Stimulated activated naive CD8-positive, alpha-beta T cell treated with anti-CD3 and anti-CD28 coated beads, Interleukin-15, Interleukin-2, amounts not matched to agents 100 U/mL and 50 U/mL, for 24 hours (primary cell): ENCODE data around the gene LRP1B.

Source experiments
- ATAC-seq: fragments of 150-1000 bp; cut with Tn5 transposase; one replicate; pipeline ENCODE4 v1.10.0; 2021
- DNase-seq: peaks from one replicate; pipeline ENCODE4 v3.0.0; 2021

LRP1B gene

GRCh38 chr2:141748616-141749015, 382.2 kb downstream of the LRP1B start:
- no peak for DNase-seq
- ATAC-seq = no peak

- DNase-seq (no peak), ATAC-seq (no peak)
Observed at GRCh38 chr2:141741652-141742051, 389.2 kb downstream of the LRP1B start.

- ATAC-seq (no peak), DNase-seq (no peak)
Observed at GRCh38 chr2:141737492-141738255, 393.1 kb downstream of the LRP1B start.

- no peak for ATAC-seq
- DNase-seq = no peak
Observed at GRCh38 chr2:141736466-141736865, 394.4 kb downstream of the LRP1B start.

GRCh38 chr2:141728886-141729285, 401.9 kb downstream of the LRP1B start:
- ATAC-seq = no peak

GRCh38 chr2:141728142-141728541, 402.7 kb downstream of the LRP1B start:
- no peak for ATAC-seq

More at GRCh38 chr2:141728886-141729285, 401.9 kb downstream of the LRP1B start:
- no peak for DNase-seq

GRCh38 chr2:141724426-141724825, 406.4 kb downstream of the LRP1B start:
- no peak for ATAC-seq

More at GRCh38 chr2:141728142-141728541, 402.7 kb downstream of the LRP1B start:
- DNase-seq = no peak

GRCh38 chr2:141723814-141724213, 407.0 kb downstream of the LRP1B start:
- ATAC-seq = no peak

More at GRCh38 chr2:141724426-141724825, 406.4 kb downstream of the LRP1B start:
- no peak for DNase-seq

GRCh38 chr2:141720476-141720875, 410.3 kb downstream of the LRP1B start:
- no peak for ATAC-seq
- no peak for DNase-seq

More at GRCh38 chr2:141723814-141724213, 407.0 kb downstream of the LRP1B start:
- no peak for DNase-seq

- no peak for DNase-seq
- no peak for ATAC-seq
Observed at GRCh38 chr2:141714496-141714895, 416.3 kb downstream of the LRP1B start.

GRCh38 chr2:141711627-141712026, 419.2 kb downstream of the LRP1B start:
- DNase-seq (no peak), ATAC-seq (no peak)

GRCh38 chr2:141710589-141711239, 420.1 kb downstream of the LRP1B start:
- ATAC-seq = no peak
- DNase-seq = no peak

- ATAC-seq (no peak), DNase-seq (no peak)
Observed at GRCh38 chr2:141709756-141710155, 421.1 kb downstream of the LRP1B start.

- ATAC-seq (no peak), DNase-seq (no peak)
Observed at GRCh38 chr2:141707486-141707885, 423.3 kb downstream of the LRP1B start.

GRCh38 chr2:141704541-141704940, 426.3 kb downstream of the LRP1B start:
- DNase-seq (no peak), ATAC-seq (no peak)

GRCh38 chr2:141703501-141703900, 427.3 kb downstream of the LRP1B start:
- ATAC-seq = no peak
- no peak for DNase-seq

GRCh38 chr2:141701618-141702017, 429.2 kb downstream of the LRP1B start:
- ATAC-seq = no peak
- no peak for DNase-seq

- no peak for DNase-seq
- ATAC-seq = no peak
Observed at GRCh38 chr2:141699573-141699972, 431.2 kb downstream of the LRP1B start.

- DNase-seq (no peak), ATAC-seq (no peak)
Observed at GRCh38 chr2:141698500-141698899, 432.3 kb downstream of the LRP1B start.

- no peak for DNase-seq
- no peak for ATAC-seq
Observed at GRCh38 chr2:141697035-141697434, 433.8 kb downstream of the LRP1B start.

- DNase-seq = no peak
- ATAC-seq = no peak
Observed at GRCh38 chr2:141694180-141694579, 436.6 kb downstream of the LRP1B start.

GRCh38 chr2:141692829-141693228, 438.0 kb downstream of the LRP1B start:
- no peak for ATAC-seq
- DNase-seq = no peak

- no peak for ATAC-seq
- DNase-seq = no peak
Observed at GRCh38 chr2:141676139-141676538, 454.7 kb downstream of the LRP1B start.

GRCh38 chr2:141666191-141666590, 464.6 kb downstream of the LRP1B start:
- ATAC-seq = no peak

More at GRCh38 chr2:141666191-141666590, 464.6 kb downstream of the LRP1B start:
- no peak for DNase-seq
